GM12801 (cell line): ENCODE data around the gene MROH7.

Source experiments
- CTCF ChIP-seq: IDR thresholded peaks from one replicate; pipeline ENCODE4 v1.5.1; 2011; ENCODE audit warnings: control low read depth; ENCODE audit not compliant: insufficient read length; ENCODE audit errors: extremely low read depth

The MROH7 gene

GRCh38 chr1:54640863-54641836 is at the start of gene MROH7:
TSS of gene MROH7 (plus strand) at chr1:54641786. CDS start at chr1:54652927, 11,141 bp downstream.
- no peak for TF ChIP-seq CTCF

GRCh38 chr1:54593571-54594160 is 47.9 kb upstream of the MROH7 start:
- TF ChIP-seq CTCF, result no peak

GRCh38 chr1:54594463-54594862 is 47.1 kb upstream of the MROH7 start:
- TF ChIP-seq CTCF, result no peak

- no peak for TF ChIP-seq CTCF
These were observed 45.6 kb upstream of the MROH7 start for GRCh38 chr1:54595956-54596498.

GRCh38 chr1:54596756-54597155 is 44.8 kb upstream of the MROH7 start:
- TF ChIP-seq CTCF, result no peak

- no peak for TF ChIP-seq CTCF
These were observed 44.0 kb upstream of the MROH7 start for GRCh38 chr1:54597455-54598030.

GRCh38 chr1:54599211-54599823 is 42.3 kb upstream of the MROH7 start:
- TF ChIP-seq CTCF, result no peak
